NCI-H1436 treated with DMSO at 0.1 percent for 48 hours (cell line): ENCODE data around the gene PRKCD.

Experiments used
- DNase-seq: peaks from one replicate; lab custom pipeline; 2025; lab: John Stamatoyannopoulos, UW

Gene PRKCD

GRCh38 chr3:53155760-53156159, 5.2 kb upstream of the PRKCD start:
- no peak for DNase-seq

DNA sequence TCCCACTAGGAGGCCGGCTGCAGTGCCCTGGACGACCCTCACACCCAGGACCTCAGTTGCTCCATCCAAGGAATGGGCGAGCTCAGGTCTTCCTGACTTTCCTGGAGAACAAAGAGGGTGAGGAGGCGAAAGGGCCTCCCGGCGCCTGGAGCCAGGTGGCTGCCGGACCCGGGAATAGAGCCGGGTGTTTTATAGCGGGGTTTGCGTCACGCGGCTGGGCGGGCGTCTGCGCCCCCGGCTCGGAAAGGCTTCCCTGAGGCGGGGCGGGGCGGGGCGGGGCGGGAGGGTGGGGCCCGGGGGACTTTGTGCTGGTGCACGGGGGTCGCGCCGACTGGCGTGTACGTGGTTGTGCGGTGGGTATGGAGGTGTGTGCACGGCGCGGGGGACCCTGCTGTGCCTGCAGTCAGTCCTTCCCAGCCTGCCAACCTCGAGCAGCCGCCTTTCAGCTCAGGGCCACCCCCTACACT, 4.6 kb upstream of the PRKCD start:
- no peak for DNase-seq

DNA sequence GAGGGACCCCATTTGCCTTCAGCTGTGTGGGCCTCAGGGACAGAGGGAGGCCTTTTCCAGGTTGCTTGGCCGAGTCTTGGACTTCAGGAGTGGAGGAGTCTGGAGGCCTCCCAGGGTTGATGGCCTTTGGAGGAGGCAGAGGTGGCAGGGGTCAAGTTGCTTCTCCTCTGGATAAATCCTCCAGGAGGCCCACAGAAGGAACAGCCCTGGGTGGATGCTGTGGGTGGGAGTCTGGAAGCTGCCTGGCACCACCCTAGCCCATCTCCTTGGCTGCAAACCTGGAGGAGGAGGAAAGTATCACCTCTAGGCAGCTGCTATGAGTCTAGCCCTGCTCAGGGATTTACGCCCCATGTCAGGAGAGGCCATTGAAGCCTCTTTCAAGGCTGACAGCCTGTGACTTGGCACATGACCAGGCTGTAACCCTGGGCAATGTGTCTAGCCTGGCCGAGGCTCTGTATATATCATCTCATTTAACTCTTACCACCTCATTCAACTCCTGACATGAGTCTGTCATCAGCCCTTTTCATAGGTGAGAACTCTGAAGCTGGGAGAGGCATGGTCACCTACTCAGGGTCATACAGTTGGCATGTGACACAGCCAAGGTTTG, 2.9 kb upstream of the PRKCD start:
- DNase-seq: no peak

GRCh38 chr3:53158765-53159155, 2.2 kb upstream of the PRKCD start:
- no peak for DNase-seq

GRCh38 chr3:53159156-53160060, 1.6 kb upstream of the PRKCD start:
- no peak for DNase-seq

- no peak for DNase-seq
Observed at GRCh38 chr3:53160061-53160659, 849 bp upstream of the PRKCD start.

DNA sequence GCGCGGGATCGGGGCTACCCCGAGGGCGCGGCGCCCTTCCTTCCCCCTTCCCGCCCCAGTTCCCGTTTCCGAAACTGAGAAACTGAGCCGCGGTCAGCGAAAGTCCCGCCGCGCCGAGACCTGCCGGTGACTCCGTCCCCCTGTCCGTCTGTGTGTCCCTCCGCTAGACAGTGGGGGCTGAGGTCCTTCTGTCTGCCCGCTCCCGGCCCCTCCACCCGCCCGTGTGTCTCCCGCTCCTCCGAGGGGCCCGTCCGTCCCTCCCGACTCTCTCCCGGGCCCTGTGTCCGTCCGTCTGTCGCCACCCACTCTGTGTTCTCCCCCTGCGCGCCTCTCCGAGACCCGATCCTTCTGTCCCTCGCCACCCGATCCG, 426 bp downstream of the PRKCD start:
- no peak for DNase-seq

- DNase-seq: no peak
Observed at GRCh38 chr3:53161820-53162671, 1.0 kb downstream of the PRKCD start.

DNA sequence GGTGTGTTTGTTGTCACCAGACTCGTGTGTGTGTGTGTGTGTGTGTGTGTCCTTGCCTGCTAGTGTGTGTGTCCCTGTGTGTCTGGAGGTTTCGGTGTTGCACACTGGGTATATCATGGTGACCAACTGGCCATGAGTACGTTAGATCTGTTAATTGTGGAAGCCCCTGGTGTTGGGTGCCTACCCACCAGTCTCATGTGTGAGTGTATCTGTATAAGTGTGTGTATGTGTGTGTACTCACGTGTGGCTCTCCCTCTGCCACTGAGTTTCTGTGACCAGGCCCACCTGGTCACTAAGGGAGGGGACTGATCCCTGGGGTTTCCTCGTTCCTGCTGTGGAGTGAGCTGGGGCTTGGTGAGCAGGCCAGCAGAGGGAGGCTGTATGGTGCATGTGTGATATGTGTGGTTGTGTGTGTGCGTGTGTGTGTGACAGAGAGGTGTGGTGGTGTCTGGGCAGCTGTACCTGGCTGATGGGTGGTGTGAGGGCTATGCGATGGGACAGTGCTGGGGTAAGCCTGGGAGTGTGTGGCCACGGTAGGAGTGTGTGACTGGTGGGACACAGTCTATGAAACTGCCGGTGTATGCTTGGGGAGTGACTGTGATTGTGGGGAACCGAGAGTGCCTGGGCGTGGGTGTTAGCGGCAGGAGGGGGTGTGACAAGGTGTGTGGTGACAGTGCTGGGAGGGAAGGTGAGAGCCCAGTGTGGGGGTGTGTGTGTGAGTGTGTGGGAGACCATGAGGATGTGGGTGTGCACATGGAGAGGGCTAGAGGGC, 1.8 kb downstream of the PRKCD start:
- no peak for DNase-seq

DNA sequence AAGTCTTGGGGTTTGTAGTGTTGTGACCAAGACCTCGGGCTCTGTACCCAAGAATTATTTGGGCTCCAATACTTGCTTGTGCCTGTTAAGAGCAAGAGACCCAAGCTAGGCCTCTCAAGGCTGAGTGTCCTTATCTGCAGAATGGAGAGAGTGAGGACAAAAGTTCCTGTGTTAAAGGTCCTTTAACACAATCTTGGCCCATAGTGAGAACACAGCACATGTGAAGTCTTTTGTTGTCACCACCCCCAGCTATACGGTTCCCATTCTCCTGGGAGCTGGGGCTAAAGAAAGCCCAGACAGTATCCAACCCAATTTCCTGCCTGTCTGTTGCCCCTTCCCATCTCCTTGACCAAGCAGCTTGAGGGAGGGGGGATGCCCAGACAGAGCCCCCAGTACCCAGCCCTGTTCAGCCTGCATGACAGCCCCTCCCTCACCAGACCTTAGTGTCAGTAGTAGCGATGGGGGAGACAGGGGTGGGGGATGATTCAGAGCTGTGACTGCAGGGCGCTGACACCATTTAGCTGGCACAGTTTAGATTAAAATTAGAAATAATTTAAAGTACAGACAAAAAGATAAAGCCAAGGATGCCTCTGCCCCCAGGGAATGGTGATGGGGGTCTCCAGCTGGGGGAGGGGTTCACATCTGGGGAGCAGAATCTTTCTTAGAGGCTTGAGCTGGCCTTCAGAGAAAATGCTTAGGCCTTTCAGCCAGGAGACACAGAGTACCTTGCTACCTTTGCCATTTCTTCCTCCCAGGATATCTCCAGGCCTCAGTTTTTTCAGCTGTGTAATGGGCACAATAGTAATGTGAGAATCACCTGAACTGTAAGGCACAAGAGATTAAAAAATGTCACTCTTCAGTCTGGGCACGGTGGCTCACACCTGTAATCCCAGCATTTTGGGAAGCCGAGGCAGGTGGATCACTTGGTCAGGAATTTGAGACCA, 2.7 kb downstream of the PRKCD start:
- DNase-seq: no peak

DNA sequence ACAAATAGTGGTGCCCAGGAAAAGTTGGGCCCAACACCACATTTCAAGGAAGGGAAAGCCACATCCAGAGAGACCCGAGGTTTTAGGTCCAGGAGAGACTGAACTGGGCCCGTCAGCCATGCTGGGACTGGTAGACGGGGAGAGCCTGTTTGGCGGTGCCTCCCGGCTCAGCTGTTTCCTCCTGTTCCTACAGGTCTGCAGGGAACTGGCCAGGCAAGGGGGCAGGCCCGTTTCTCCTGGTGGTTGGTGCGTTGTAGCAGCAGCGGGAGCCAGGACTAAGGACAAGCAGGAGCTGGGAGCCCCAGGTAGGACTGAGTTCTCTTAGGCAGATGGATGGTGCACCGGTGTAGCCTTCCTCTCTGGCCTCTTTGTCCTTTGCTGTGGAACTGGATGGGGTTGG, 3.9 kb downstream of the PRKCD start:
- no peak for DNase-seq

- DNase-seq: no peak
Observed at GRCh38 chr3:53166206-53166605, 5.2 kb downstream of the PRKCD start.

- DNase-seq: no peak
Observed at GRCh38 chr3:53166781-53167291, 5.8 kb downstream of the PRKCD start.

DNA sequence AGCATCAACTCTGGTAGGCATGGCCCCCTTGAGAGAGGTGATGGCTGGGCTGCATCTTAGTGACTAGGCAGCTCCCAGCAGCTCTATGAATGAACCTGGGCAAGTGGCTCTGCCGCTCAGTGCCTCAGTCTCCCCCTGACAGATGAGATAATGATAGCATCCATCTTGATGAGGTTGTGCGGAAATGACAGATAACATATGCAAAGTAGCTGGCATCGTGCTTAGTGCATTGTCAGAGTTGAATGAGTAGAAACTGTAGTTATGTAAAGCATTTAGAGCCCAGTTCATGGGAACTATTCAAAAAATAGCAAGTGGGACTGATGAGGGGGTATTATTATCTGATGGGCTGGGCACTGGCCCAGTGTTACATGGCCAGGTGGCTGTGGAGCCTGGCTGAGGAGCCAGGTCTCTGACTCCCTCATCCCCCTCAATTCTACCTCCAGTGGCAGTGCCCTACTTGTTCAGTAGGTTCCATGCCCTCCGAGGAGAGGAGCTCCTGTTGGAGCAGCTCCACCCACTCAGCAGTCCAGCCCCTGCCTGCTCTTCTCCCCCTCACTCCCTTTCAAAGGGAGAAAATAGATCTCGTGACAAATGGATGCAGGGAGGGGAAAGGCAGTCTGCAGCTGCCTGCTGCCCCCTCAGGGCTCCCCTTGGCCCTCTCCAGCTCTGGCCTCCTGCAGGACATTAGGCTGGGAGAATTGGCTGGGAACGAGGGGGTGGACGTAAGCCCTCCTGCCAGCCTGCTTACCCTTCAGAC, 6.6 kb downstream of the PRKCD start:
- no peak for DNase-seq

DNA sequence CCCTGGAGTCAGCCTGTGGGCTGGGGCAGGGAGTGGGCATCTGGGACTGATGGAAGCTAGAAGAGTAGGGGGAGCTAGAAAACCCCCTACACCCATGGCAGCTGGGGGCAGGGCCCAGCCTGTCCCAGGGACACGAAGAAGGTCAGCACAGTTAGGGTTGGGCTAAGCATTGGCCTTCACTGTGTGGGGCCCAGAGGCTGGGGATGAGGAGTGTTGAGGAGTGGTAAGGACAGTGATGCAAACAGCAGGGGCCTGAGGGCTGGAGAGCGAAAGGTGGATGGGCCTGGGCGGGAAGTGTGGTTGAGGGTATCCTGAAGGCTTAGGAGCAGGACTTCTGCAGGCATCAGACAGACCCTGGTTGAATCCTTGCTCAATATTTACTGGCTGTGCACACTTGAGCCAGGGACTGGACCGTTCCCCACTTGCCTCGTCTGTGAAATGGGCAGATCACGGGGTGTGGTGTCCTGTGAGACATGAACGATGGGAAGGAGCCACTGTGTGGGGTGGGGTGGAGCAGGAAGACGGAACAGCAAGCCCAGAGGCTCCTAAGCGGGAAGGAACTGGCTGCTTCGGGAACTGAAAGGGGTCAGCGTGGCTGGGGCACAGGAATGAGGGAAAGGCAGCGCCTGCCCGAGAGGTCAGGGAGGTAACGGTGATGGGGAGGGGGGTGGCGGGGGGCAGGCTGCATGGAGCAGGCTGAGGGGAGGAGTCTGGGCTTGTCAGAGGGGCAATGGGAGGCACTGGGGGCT, 7.3 kb downstream of the PRKCD start:
- DNase-seq: no peak

GRCh38 chr3:53169045-53169831, 8.2 kb downstream of the PRKCD start:
- no peak for DNase-seq

DNA sequence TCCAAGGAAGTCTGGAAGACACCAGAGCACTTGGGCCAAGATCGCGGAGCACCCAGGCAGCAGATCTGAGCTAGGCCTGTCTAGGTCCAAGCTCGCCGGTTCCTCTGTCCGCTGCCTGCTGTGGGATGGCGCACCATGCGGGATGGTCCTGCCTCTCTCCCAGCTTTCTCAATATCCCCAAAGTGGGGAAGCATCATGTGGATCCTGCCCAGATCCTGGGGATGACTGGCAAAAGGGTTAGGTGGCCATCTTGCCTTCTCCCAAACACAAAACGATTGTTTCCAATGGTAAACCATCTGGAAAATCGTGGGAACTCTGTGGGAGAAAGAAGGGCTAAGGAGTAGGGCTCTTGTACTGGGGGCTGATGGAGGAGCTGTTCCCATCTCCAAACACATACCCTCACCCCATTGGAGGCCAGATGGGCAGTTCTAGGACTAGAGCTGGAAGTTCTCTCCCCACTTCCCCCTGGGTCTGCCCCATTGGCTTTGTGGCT, 8.9 kb downstream of the PRKCD start:
- no peak for DNase-seq
